Activated CD8-positive, alpha-beta T cell treated with anti-CD3 and anti-CD28 coated beads for 36 hours (primary cell): ENCODE measurements around the gene PDZD7. TPM values are rescaled to one million over a fixed set of nuclear protein-coding genes. Genes with fewer than 3 reads are reported as not detected.

Experiments
- ATAC-seq: fragments of 200-7000 bp; cut with Tn5 transposase; one replicate; pipeline ENCODE4 v1.10.0; 2021; ENCODE audit warnings: mild to moderate bottlenecking, moderate library complexity
- CTCF ChIA-PET: fragments of 350-600 bp; sonication (Branson Sonifier 250); formaldehyde crosslinking; loops from one replicate; lab custom pipeline; 2021; ENCODE audit warnings: antibody characterized with exemption; lab: Charles Lee
- POLR2A ChIA-PET: fragments of 350-600 bp; sonication (Branson Sonifier 250); formaldehyde crosslinking; loops from one replicate; lab custom pipeline; 2021; ENCODE audit warnings: antibody characterized with exemption; lab: Charles Lee
- DNase-seq: peaks from one replicate; pipeline ENCODE4 v3.0.0-alpha.2; 2020
- H3K27ac Mint-ChIP-seq: one replicate; pipeline ENCODE4 v1.8.0; 2021; ENCODE audit warnings: mild to moderate bottlenecking, mixed read lengths
- H3K27me3 Mint-ChIP-seq: one replicate; pipeline ENCODE4 v1.8.0; 2021; ENCODE audit warnings: mixed read lengths
- H3K36me3 Mint-ChIP-seq: one replicate; pipeline ENCODE4 v1.8.0; 2021; ENCODE audit warnings: low read depth, mixed read lengths
- H3K4me1 Mint-ChIP-seq: one replicate; pipeline ENCODE4 v1.8.0; 2021; ENCODE audit warnings: low read depth, mixed read lengths
- H3K4me3 Mint-ChIP-seq: one replicate; pipeline ENCODE4 v1.8.0; 2021; ENCODE audit warnings: mild to moderate bottlenecking, moderate library complexity, mixed read lengths
- H3K9me3 Mint-ChIP-seq: one replicate; pipeline ENCODE4 v1.8.0; 2021; ENCODE audit warnings: mixed read lengths
- CTCF ChIP-seq: fragments of 200-600 bp; IDR thresholded peaks from one replicate; pipeline ENCODE4 v1.8.0; 2022; ENCODE audit warnings: antibody characterized with exemption, mild to moderate bottlenecking
- intact Hi-C: fragments of 100-400 bp; cut with micrococcal nuclease; formaldehyde crosslinking; loops from one replicate; pipeline ENCODE4 v1.10.0; 2022
- total RNA-seq, 2 experiments: library from RNA; stranded (reverse); gene quantifications; one replicate each; pipeline ENCODE4 v1.2.3, GENCODE V29; 2021

PDZD7 gene
- total RNA-seq, 2 experiments from 2014 or later = 0.25 to 0.65 TPM

GRCh38 chr10:101013365-101013825 is 17.5 kb downstream of the PDZD7 start:
- POLR2A ChIA-PET = no interaction called here
- H3K27ac Mint-ChIP-seq = no peak overlapping the region
- intact Hi-C loops = no loop called here
- DNase-seq (no peak), ATAC-seq (no peak)
- peaks cover 26% of the 10 kb centered on the region for H3K4me1 Mint-ChIP-seq
- no peak overlapping the region for H3K4me3 Mint-ChIP-seq
- TF ChIP-seq CTCF = no peak
- peaks cover 25% of the 10 kb centered on the region for H3K27me3 Mint-ChIP-seq
- CTCF ChIA-PET = interaction anchor here (1.3 to 7.3 kb wide), 13 partner anchors 12 to 343 kb away, joined by 4 to 178 read pairs (median 9); partner anchors contain the start of genes LZTS2, MRPL43, PDZD7 and SEMA4G
- H3K36me3 Mint-ChIP-seq = no peaks in the 10 kb centered on the region
- no peaks in the 10 kb centered on the region for H3K9me3 Mint-ChIP-seq

- intact Hi-C loops = no loop called here
- H3K36me3 Mint-ChIP-seq = no peaks in the 10 kb centered on the region
- H3K4me3 Mint-ChIP-seq = no peak overlapping the region
- no peak overlapping the region for H3K27ac Mint-ChIP-seq
- no peaks in the 10 kb centered on the region for H3K9me3 Mint-ChIP-seq
- TF ChIP-seq CTCF = peak; percentile 97
- POLR2A ChIA-PET = interaction anchor here (1.2 kb wide), 1 partner anchor 22 kb away, joined by 4 read pairs; no protein-coding TSS in a partner anchor
- ATAC-seq (peak; percentile 90), DNase-seq (peak; percentile 92)
- peaks cover 24% of the 10 kb centered on the region for H3K4me1 Mint-ChIP-seq
- peaks cover 19% of the 10 kb centered on the region for H3K27me3 Mint-ChIP-seq
- CTCF ChIA-PET = interaction anchor here (1.2 to 2.8 kb wide), 4 partner anchors 10 to 30 kb away, joined by 4 to 15 read pairs (median 6); partner anchors contain the start of gene LZTS2
Measured at GRCh38 chr10:101012525-101013364, 18.2 kb downstream of the PDZD7 start.

- CTCF ChIA-PET = interaction anchor here (1.0 to 2.8 kb wide), 6 partner anchors 9 to 31 kb away, joined by 3 to 15 read pairs (median 4); partner anchors contain the start of gene LZTS2
- H3K4me1 Mint-ChIP-seq = peaks cover 24% of the 10 kb centered on the region
- intact Hi-C loops = no loop called here
- H3K27me3 Mint-ChIP-seq = peaks cover 15% of the 10 kb centered on the region
- H3K36me3 Mint-ChIP-seq = no peaks in the 10 kb centered on the region
- DNase-seq = no peak
- no peak for TF ChIP-seq CTCF
- H3K9me3 Mint-ChIP-seq = no peaks in the 10 kb centered on the region
- POLR2A ChIA-PET = interaction anchor here (1.2 kb wide), 1 partner anchor 23 kb away, joined by 4 read pairs; no protein-coding TSS in a partner anchor
- H3K27ac Mint-ChIP-seq = no peak overlapping the region
- H3K4me3 Mint-ChIP-seq = no peak overlapping the region
- ATAC-seq = no peak
Measured at GRCh38 chr10:101011517-101012423, 19.2 kb downstream of the PDZD7 start.

- Mint-ChIP-seq H3K9me3 (no peaks in the 10 kb centered on the region), H3K4me3 (no peak overlapping the region), H3K27me3 (peaks cover 5% of the 10 kb centered on the region), H3K27ac (no peak overlapping the region), H3K36me3 (no peaks in the 10 kb centered on the region), H3K4me1 (peaks cover 23% of the 10 kb centered on the region)
- DNase-seq (no peak), ATAC-seq (no peak)
- intact Hi-C loops = no loop called here
- no peak for TF ChIP-seq CTCF
- POLR2A ChIA-PET = no interaction called here
- CTCF ChIA-PET = interaction anchor here (2.2 to 2.8 kb wide), 2 partner anchors 11 to 13 kb away, joined by 9 to 15 read pairs; partner anchors contain the start of gene LZTS2
Measured at GRCh38 chr10:101010329-101010728, 20.6 kb downstream of the PDZD7 start.
